Gastrocnemius medialis (tissue), 4 donors: ENCODE results near the gene WDR38. TPM values are rescaled to one million over a fixed set of nuclear protein-coding genes. Genes with fewer than 3 reads are reported as not detected.
A peak's percentile ranks its signal among the peaks of the same experiment; 100 is the strongest.
"Not testable (repeated sequence)": the region's sequence is repeated elsewhere in the genome, so short reads cannot be mapped to it uniquely, and the experiment has no call there.

ENCODE experiments used
- ATAC-seq, 2 donors: fragments of 150-250 bp; one replicate each; pipeline ENCODE4 v1.9.1; 2016
- DNase-seq, 2 donors: peaks; one replicate each; pipeline ENCODE4 v3.0.0-alpha.2; 2019
- H3K27ac ChIP-seq, 4 donors: fragments of 200-600 bp; sonication (generic); 1 replicate in 1 of 4; 2 replicates in 3 of 4; pipeline ENCODE4 v1.5.1; 2016 to 2018; ENCODE audit warnings: mild to moderate bottlenecking in 2 of 4, moderate library complexity in 1 of 4
- H3K27me3 ChIP-seq, 3 donors: fragments of 200-600 bp; sonication (generic) in 2 of 3; 1 replicate in 1 of 3; 2 replicates in 2 of 3; pipeline versions ENCODE4 v1.5.1 to v1.6.0; 2016 to 2019; ENCODE audit warnings: mild to moderate bottlenecking in 1 of 3, moderate library complexity in 1 of 3
- H3K36me3 ChIP-seq, 2 donors: fragments of 200-600 bp; sonication (generic) in 1 of 2; one replicate each; pipeline ENCODE4 v1.5.1; 2017 to 2018
- H3K4me1 ChIP-seq, 2 donors: fragments of 200-600 bp; sonication (generic) in 1 of 2; one replicate each; pipeline ENCODE4 v1.5.1; 2016 to 2017; ENCODE audit warnings: mild to moderate bottlenecking in 2 of 2
- H3K4me3 ChIP-seq, 4 donors: fragments of 200-600 bp; sonication (generic) in 3 of 4; 1 replicate in 1 of 4; 2 replicates in 3 of 4; pipeline ENCODE4 v1.5.1; 2016 to 2019; ENCODE audit warnings: mild to moderate bottlenecking in 2 of 4
- H3K9me3 ChIP-seq, 3 donors: fragments of 200-600 bp; sonication (generic) in 2 of 3; 1 replicate in 1 of 3; 2 replicates in 2 of 3; pipeline ENCODE4 v1.5.1; 2016 to 2019
- CTCF ChIP-seq, 5 experiments: fragments of 450-650 bp in 3 of 5; fragments of 200-600 bp in 2 of 5; sonication (generic) in 2 of 5; IDR thresholded peaks in 4 of 5; conservative IDR thresholded peaks in 1 of 5; 1 replicate in 4 of 5; 2 replicates in 1 of 5; pipeline ENCODE4 v1.5.1; 2016 to 2019; ENCODE audit warnings: antibody characterized with exemption in 5 of 5, mild to moderate bottlenecking in 3 of 5, moderate library complexity in 3 of 5
- POLR2A ChIP-seq, 2 donors: fragments of 450-650 bp; IDR thresholded peaks; one replicate each; pipeline ENCODE4 v1.6.1; 2017; ENCODE audit warnings: antibody characterized with exemption in 2 of 2, mild to moderate bottlenecking in 2 of 2, moderate library complexity in 2 of 2
- in situ Hi-C, 4 donors: fragments of 200-750 bp; cut with MboI; loops; one replicate each; pipeline versions ENCODE4 v1.15.0 to v1.8.0; 2017; ENCODE audit warnings: low sequenced_read_pairs in 4 of 4
- intact Hi-C: fragments of 100-400 bp; cut with DNase I; formaldehyde crosslinking; loops from one replicate; pipeline ENCODE4 v1.15.1; 2023; ENCODE audit warnings: low total_unique reads
- total RNA-seq, 4 donors: library from RNA; depleted of rRNA; stranded (reverse); fragments of >200 nt; gene quantifications; one replicate each; pipeline versions ENCODE4 v1.1.0 to v1.2.3, GENCODE V29; 2016

The WDR38 gene
- total RNA-seq, 4 donors from 2014 or later: not detected

GRCh38 chr9:124844291-124844690, 9.0 kb upstream of the WDR38 start:
- Histone ChIP-seq H3K27me3 (no peaks in the 10 kb centered on the region), H3K36me3 (no peaks in the 10 kb centered on the region), H3K4me3 (no peak overlapping the region), H3K4me1 (peaks cover 10 to 13% of the 10 kb centered on the region in 2 donors), H3K27ac (peak overlapping the region in 1 of 4 donors; percentile 25), H3K9me3 (no peaks in the 10 kb centered on the region)
- DNase-seq (no peak), ATAC-seq (no peak)
- TF ChIP-seq POLR2A (IDR thresholded peaks at IDR 0.05): no peak
- TF ChIP-seq CTCF (IDR thresholded peaks at IDR 0.05 in 4 of 5, conservative IDR thresholded peaks at IDR 0.05 in 1 of 5): no peak
- in situ Hi-C loops (loop anchor here in 1 of 4 donors (10.0 kb wide), 1 partner anchor 49 kb away; no protein-coding TSS in a partner anchor), intact Hi-C loops (no loop called here)

- DNase-seq, H3K9me3 ChIP-seq, ATAC-seq, H3K36me3 ChIP-seq, H3K27ac ChIP-seq, H3K4me3 ChIP-seq, H3K27me3 ChIP-seq, intact Hi-C loops: not testable (repeated sequence)
- in situ Hi-C loops: loop anchor here in 2 of 4 donors (5.0 to 10.0 kb wide), 2 partner anchors 52 to 74 kb away; partner anchors contain the start of gene NR6A1 (in 1 of the 2)
- peaks cover 7 to 17% of the 10 kb centered on the region in 2 donors for H3K4me1 ChIP-seq
These were observed 6.8 kb upstream of the WDR38 start for GRCh38 chr9:124846467-124846866.

- DNase-seq (no peak), ATAC-seq (no peak)
- Histone ChIP-seq H3K9me3 (no peaks in the 10 kb centered on the region), H3K4me3 (no peak overlapping the region), H3K27me3 (no peaks in the 10 kb centered on the region), H3K27ac (no peak overlapping the region), H3K4me1 (peaks cover 12 to 22% of the 10 kb centered on the region in 2 donors), H3K36me3 (no peaks in the 10 kb centered on the region)
- intact Hi-C loops (no loop called here), in situ Hi-C loops (loop anchor here in 2 of 4 donors (5.0 to 10.0 kb wide), 2 partner anchors 52 to 75 kb away; partner anchors contain the start of gene NR6A1 (in 1 of the 2))
- TF ChIP-seq CTCF (IDR thresholded peaks at IDR 0.05 in 4 of 5, conservative IDR thresholded peaks at IDR 0.05 in 1 of 5) (no peak), POLR2A (IDR thresholded peaks at IDR 0.05) (no peak)
These were observed 6.3 kb upstream of the WDR38 start for GRCh38 chr9:124846969-124847368.

GRCh38 chr9:124849801-124850200, 3.5 kb upstream of the WDR38 start:
- H3K4me3 ChIP-seq: no peak overlapping the region
- no peaks in the 10 kb centered on the region for H3K27me3 ChIP-seq
- DNase-seq (no peak), ATAC-seq (no peak)
- no peaks in the 10 kb centered on the region for H3K36me3 ChIP-seq
- H3K9me3 ChIP-seq: no peaks in the 10 kb centered on the region
- H3K4me1 ChIP-seq: peaks cover 28 to 32% of the 10 kb centered on the region in 2 donors
- H3K27ac ChIP-seq: peak overlapping the region; percentile 11 to 93 (median 39)
- intact Hi-C loops (no loop called here), in situ Hi-C loops (loop anchor here in 3 of 4 donors (5.0 to 10.0 kb wide), 2 partner anchors 55 to 78 kb away; partner anchors contain the start of gene NR6A1 (in 3 of the 3))
- TF ChIP-seq CTCF (IDR thresholded peaks at IDR 0.05 in 4 of 5, conservative IDR thresholded peaks at IDR 0.05 in 1 of 5) (no peak), POLR2A (IDR thresholded peaks at IDR 0.05) (no peak)

- ATAC-seq (peak; percentile 69 to 72), DNase-seq (peak; percentile 81 to 88)
- Histone ChIP-seq H3K4me3 (peak overlapping the region; percentile 35 to 59 (median 50)), H3K4me1 (peaks cover 28 to 32% of the 10 kb centered on the region in 2 donors), H3K36me3 (peaks cover 0 to 6% of the 10 kb centered on the region in 2 donors), H3K27ac (peak overlapping the region; percentile 80 to 93 (median 90)), H3K27me3 (no peaks in the 10 kb centered on the region), H3K9me3 (no peaks in the 10 kb centered on the region)
- intact Hi-C loops: loop anchor here (1.0 kb wide), 2 partner anchors 12 to 80 kb away; no protein-coding TSS in a partner anchor
- TF ChIP-seq CTCF (IDR thresholded peaks at IDR 0.05 in 4 of 5, conservative IDR thresholded peaks at IDR 0.05 in 1 of 5) (no peak), POLR2A (IDR thresholded peaks at IDR 0.05) (peak; percentile 35 to 49)
- in situ Hi-C loops: loop anchor here in 2 of 4 donors (5.0 kb wide), 1 partner anchor 80 kb away; the partner anchor contains the start of gene NR6A1 (in 2 of the 2)
These were observed 985 bp upstream of the WDR38 start for GRCh38 chr9:124852121-124852828.
